Cerebellar nuclear complex (tissue), 1 donor: ENCODE data around the gene NAT8L.

Source experiments
- DNase-seq, 2 experiments: peaks; one replicate each; lab custom pipeline; 2025; lab: John Stamatoyannopoulos, UW

NAT8L gene

GRCh38 chr4:2075987-2076907 lies 17.1 kb downstream of the NAT8L start:
- DNase-seq = no peak

DNA sequence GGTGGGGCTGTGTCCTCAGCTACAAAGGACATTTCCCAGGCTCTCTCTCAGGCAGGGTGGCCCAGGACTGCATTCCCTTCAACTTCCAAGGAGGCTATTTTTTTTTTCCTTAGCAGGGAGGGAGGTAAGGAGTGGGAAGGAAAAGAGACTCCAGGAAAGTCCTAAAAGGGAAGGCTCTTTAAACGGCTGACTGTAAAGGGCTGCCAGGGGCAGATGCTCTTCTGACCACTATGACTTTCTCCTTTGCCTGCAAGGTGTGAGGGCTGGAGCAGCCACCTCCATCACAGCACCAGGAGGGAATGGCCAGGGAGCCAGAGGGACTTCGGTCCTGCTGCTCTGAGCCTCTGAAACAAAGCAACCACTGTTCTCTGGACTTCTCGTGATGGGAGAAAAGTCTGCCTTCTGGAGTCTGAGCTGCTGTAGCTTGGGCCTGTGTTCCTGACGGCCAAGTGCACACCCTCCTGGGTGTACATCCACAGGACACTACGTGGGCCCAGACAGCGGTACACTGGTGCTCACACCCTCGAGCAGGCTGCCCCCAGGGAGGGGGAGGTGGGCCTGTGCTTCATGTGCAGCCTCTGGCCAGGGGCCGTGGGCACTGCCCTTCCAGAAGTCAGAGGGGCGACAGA lies 17.9 kb downstream of the NAT8L start:
- DNase-seq = no peak

DNA sequence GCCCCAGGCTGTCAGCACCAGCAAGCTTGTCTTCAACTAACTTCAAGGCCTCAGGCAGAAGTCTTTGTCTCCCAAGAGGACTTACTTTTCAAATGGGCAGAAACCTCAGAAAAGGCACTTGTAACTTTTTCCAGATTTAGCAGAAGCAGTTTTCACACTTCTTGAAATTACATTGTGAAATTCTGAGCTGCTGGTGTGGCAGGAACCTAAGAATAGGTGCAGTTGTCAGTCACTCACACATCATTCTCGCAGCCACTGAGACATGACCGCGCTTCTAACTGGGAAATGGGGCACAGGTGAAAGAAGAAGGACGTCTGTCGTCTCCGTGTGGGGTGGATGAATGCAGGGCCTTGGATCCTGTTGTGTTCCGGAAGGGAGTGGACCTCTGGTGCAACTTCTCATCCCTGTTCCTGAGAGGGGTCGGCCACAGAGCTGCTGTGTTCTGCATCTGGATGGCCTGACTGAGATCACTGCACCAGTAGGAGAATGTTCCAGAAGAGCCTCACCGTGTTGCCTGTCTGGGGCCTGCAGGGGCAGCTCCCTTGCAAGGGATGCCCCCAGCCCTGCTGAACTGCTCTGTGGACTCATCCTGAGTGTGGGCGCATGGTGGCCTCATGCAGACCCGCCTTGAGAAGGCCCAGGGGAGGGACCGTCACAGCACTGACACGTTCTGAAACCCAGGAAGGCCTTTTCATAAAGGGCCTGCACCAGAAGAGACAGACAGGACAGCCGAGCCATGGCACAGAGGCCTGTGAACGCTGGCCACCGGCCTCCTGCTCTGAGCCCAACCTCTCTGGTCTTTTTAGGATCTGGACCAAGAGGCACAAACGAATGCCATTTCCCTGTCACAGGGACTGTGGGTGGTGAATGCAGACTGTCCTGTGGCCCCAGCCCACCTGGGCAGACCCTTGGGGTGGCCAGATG lies 18.7 kb downstream of the NAT8L start:
- no peak for DNase-seq

DNA sequence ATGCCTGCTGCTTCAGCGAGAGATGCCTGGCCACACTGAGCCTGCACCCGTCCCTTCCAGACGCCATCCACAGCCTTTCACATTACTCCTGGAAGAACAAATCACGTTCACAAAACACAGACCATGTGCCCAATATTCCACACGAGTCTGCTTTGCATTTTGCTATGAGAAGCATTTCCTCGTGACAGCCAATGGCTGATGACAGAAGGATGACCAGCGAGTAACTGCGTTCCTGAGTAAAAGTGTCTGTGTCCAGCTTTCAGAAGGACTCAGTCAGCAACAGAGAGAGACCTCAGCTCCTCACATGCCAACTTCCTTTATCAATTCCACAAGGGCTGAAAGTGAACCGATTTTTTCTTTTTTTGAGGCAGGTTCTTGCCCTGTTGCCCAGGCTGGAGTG lies 19.5 kb downstream of the NAT8L start:
- DNase-seq = no peak

GRCh38 chr4:2079006-2079405 lies 19.9 kb downstream of the NAT8L start:
- DNase-seq = no peak

DNA sequence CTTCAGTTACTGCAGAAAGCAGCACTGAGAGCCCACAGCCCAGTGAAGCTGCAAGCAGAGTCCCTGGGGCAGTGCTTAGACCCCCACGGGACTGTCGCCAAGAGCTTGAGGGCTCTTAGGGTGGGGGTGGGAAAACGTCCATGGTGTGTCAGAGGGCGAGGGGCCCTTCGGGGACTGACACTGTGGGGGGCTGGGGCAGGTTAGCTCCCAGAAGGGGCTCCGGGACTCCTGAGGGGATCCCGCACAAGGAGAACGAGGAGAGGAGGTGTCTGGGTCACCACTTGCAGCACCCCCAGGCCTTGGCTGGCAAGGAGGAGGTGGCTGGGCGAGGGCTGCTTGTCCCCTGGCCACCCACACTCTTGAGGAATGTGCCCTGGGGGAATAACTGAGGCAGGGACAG lies 20.8 kb downstream of the NAT8L start:
- DNase-seq = no peak

DNA sequence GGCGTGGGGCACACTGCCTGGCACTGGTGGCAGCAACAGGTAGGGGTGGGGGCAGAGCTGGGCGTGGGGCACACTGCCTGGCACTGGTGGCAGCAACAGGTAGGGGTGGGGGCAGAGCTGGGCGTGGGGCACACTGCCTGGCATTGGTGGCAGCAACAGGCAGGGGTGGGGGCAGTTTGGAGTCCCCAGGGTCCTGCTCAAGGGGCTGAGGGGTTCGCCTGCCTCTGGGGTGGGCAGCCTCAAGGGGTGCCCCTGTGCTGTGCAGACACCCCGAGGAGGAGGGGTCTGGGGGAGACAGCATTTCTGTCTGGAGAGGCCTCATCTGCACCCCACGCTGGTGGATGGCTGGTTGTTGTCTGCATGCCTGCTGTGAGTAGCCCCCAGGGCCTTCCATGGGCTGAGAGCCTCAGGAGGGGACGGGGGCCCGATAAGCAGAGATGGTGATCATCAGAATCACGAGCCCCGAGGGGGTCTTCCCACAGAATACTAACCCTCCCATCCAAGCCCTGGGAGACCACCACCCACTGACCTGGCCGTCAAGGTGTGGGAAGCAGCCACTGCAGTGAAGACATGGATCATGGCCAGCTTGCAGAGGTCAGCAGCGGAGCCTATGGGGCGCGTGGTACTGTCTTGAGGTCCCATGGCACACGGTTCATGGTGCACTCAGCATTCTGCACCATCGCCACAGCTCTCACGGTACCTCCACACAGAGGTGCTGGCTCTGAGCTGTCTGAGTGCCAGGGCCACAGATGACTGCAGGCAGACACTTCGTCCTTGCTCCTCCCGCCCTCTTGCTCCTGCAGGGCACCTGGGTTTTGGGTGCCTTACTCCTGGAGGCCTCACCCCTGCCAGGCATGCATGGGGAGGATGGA lies 21.5 kb downstream of the NAT8L start:
- no peak for DNase-seq

DNA sequence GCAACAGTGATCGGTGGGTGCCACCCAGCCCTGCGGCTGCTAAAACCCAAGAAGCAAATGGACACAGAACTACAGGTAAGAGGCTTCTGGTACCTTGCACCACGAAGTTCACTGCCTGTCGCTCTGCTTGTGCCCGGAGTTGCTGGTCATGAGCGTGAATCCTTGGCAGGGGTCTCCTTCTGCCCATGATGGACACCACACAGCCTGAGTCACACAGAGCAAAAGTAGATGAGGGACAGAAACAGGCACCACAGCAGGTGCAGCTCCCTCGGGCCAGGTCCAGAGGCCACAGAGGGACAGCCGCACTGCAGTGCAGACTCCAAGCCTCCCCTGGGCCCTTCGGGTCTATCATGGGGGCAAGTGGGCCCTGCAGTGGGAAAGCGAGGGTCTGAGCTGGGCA lies 22.4 kb downstream of the NAT8L start:
- no peak for DNase-seq

DNA sequence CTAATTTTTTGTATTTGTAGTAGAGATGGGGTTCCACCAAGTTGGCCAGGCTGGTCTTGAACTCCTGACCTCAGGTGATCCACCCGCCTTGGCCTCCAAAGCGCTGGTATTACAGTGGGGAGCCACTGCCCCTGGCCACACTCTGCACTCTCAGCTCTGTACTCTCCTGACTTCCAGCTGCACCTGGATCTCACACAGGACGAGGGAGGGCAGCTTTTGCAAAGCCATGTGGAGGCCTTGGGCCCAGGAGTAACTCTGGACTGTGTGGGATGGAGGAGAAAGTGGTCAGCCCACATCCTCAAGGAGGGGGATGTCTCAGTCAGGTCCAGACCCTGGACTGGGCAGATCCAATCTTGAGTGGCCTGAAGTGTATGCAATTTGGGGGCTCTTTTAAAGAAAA lies 23.0 kb downstream of the NAT8L start:
- no peak for DNase-seq

- no peak for DNase-seq
Measured at GRCh38 chr4:2082627-2083026, 23.5 kb downstream of the NAT8L start.

DNA sequence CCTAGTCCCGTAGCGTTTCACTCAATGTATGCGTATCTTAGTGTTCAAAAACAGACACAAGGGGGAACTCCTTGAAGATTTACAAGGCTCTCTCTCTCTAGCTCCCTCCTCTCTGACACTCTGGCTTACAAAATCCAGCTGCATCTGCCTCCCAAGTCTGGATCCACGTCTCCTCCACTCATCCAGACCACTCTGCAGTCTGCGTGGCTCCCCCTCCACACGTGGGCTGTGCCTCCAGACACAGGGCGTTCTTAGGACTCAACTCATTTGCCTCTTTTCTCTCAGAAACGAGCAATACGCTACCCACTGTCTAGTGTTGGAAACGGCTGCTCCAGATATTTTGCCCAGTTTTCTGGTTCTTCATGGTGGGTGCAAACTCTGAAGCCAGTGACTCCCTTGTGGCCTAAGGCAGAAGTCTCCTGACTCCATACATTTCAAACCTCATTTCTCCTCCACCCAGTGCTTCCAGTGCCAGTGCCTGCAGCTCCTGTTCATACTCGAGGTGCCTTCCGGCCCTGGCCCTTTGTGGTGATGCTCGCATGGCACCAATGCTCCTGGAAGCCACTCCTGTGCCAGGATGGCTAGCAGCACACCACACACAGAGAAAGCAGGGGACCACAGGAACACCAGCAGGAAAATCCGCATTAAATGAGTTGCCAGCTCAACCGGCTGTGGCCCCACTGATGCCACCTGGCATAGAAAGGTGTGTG lies 24.1 kb downstream of the NAT8L start:
- DNase-seq = peak in 1 of 2 experiments; percentile 63

- DNase-seq = no peak
Measured at GRCh38 chr4:2083826-2084160, 24.7 kb downstream of the NAT8L start.

DNA sequence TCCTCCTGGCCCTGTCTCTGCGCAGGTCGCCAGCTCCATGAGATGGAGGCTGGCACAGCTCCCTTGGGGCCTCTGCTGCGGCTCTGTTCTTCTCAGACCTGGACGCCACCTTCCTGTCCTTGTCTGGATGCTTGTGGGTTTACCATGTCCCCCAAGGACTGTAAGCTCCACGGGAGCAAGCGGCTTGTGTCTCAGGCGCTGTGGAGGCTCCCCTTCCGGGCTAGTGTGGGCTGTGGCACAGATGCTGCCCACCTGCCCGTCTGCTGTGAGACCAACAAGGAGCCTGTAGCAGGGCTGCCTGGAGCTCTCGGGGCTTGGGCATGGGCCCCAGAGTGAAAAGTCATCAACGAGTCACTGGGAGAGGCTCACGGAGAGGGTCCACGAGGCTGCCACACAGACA lies 25.2 kb downstream of the NAT8L start:
- no peak for DNase-seq

- no peak for DNase-seq
Measured at GRCh38 chr4:2085496-2085901, 26.4 kb downstream of the NAT8L start.

GRCh38 chr4:2087170-2087569 lies 28.0 kb downstream of the NAT8L start:
- no peak for DNase-seq

DNA sequence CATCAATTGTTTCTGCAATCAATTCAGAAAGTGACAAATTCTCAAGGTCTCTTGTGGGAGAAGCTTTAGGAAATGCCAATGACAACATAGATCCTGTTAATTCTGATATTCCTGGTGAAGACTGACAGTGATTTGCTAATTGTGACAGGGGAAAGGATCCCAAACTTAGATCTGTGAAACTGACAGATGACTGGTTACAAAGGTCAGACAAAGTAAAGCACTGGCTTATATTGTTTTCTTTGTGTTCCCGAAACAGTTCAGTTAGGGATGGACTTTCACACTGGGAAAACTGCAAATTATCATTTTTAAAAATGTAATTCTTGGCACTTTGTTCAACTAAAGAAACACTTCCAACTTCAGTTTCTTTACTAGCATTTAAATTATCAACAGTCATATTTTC lies 30.1 kb downstream of the NAT8L start:
- DNase-seq = no peak

GRCh38 chr4:2090642-2091041 lies 31.5 kb downstream of the NAT8L start:
- no peak for DNase-seq

GRCh38 chr4:2091990-2092668 lies 33.0 kb downstream of the NAT8L start:
- no peak for DNase-seq

- no peak for DNase-seq
Measured at GRCh38 chr4:2092669-2093053, 33.5 kb downstream of the NAT8L start.

DNA sequence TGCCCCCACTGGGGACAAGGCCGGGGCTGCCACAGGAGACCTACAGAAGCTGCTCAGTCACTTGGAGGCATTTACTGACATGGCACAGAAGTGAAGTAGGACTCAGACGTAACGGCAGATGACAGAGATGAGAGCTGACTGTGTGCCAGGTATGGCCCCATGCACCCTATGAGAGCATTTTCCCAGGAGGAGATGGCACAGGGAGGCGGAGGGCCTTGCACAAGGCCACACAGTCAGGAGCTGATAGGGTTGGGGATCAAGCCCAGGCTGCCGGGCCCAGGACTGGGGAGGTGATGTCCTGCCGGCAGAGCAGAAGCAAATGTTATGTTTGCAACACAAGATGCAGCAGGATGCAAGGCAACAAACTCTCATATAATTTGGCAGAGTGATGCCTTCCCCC lies 34.1 kb downstream of the NAT8L start:
- DNase-seq = no peak
